ENCODE measurements around the gene HOXC12. TPM values are rescaled to one million over a fixed set of nuclear protein-coding genes. Genes with fewer than 3 reads are reported as not detected.

HOXC12 gene
- total and polyA plus RNA-seq, 2 of the 8 experiments (the other 6 are each of a cell fraction or from before 2014, with no cell fraction given), result not detected

- H2BK12ac ChIP-seq (ENCODE audit: low read depth, low read length), result peak overlapping the region; percentile 94
- no peaks in the 10 kb centered on the region for H3K79me1 ChIP-seq (ENCODE audit: low read depth, low read length)
- POLR2A ChIA-PET (ENCODE audit: partially characterized antibody), result interaction anchor here (1.2 kb wide), 1 partner anchor 16 kb away, joined by 4 read pairs; no protein-coding TSS in a partner anchor
- H4K8ac ChIP-seq (ENCODE audit: extremely low read depth, insufficient read depth, low read length), result peak overlapping the region; percentile 82; the same call in 1 of the 2 replicates
- H3K9ac ChIP-seq (replicated peaks in 1 of 4; ENCODE audit: extremely low read depth in 1 of 4, low read depth in 3 of 4, low read length in 3 of 4), result no peak overlapping the region
- H3K14ac ChIP-seq (ENCODE audit: insufficient read length), result no peak overlapping the region
- no peak overlapping the region for H3K56ac ChIP-seq (replicated peaks; ENCODE audit: insufficient read length, low read depth, low read length)
- H3K9me3 ChIP-seq (ENCODE audit: insufficient read depth in 2 of 2, low read depth in 1 of 2, low read length in 1 of 2), result no peaks in the 10 kb centered on the region; a peak in 1 of 4 replicates
- DNase-seq (ENCODE audit: low read depth in 1 of 2, low spot score in 2 of 2) (no peak), FAIRE-seq (no peak)
- no peak overlapping the region for H3K23ac ChIP-seq (ENCODE audit: insufficient read length)
- no peak overlapping the region for H2AK5ac ChIP-seq (ENCODE audit: low read depth, low read length)
- no peak overlapping the region for H4K91ac ChIP-seq (replicated peaks; ENCODE audit: insufficient read length, low read length)
- no peak overlapping the region for H2AFZ ChIP-seq (ENCODE audit: low read length)
- WGBS, 2 experiments (ENCODE audit: extremely low coverage in 1 of 2, insufficient coverage in 1 of 2, insufficient read length in 1 of 2, insufficient replicate concordance in 2 of 2, low coverage in 1 of 2, low lambda C conversion rate in 2 of 2, missing lambda C conversion rate in 1 of 2), result 5% methylated on average over 51 of the region's 86 CpGs; no CpG with 5 or more reads in 1 of the 2 experiments
- H2BK15ac ChIP-seq (ENCODE audit: low read length), result peak overlapping the region; percentile 81; the same call in 1 of the 2 replicates
- no peak overlapping the region; the same call in 1 of the 2 replicates for H3K18ac ChIP-seq (ENCODE audit: extremely low read depth, low read length)
- H3K4me1 ChIP-seq (replicated peaks in 1 of 4; ENCODE audit: control insufficient read depth in 3 of 4, insufficient read depth in 4 of 4, low read length in 3 of 4), result peaks cover 0 to 12% (median 4%) of the 10 kb centered on the region in 4 experiments; a peak in 5 of 7 replicates
- H2BK120ac ChIP-seq (replicated peaks; ENCODE audit: low read depth, low read length), result no peak overlapping the region
- no peaks in the 10 kb centered on the region for H3K79me2 ChIP-seq (ENCODE audit: control insufficient read depth in 1 of 2, insufficient read depth in 2 of 2, low read length in 2 of 2)
- H3K27me3 ChIP-seq (replicated peaks in 1 of 4; ENCODE audit: control insufficient read depth in 3 of 4, extremely low read depth in 1 of 4, insufficient read depth in 3 of 4, low read length in 3 of 4), result peaks cover 100% of the 10 kb centered on the region in 4 experiments
- no peak overlapping the region for H2BK20ac ChIP-seq (ENCODE audit: low read length)
- no peaks in the 10 kb centered on the region for H3K23me2 ChIP-seq (ENCODE audit: low read depth, low read length)
- no peak overlapping the region for H4K5ac ChIP-seq (ENCODE audit: insufficient read length, low read depth, low read length)
- CTCF ChIA-PET (ENCODE audit: partially characterized antibody), result interaction anchor here (1.3 to 5.6 kb wide), 5 partner anchors 9 to 199 kb away, joined by 4 to 40 read pairs (median 4); partner anchors contain the start of gene HOXC10
- no peak overlapping the region for H3K4ac ChIP-seq (replicated peaks; ENCODE audit: insufficient read length, low read depth, low read length)
- H4K20me1 ChIP-seq (replicated peaks in 1 of 2; ENCODE audit: control insufficient read depth in 1 of 2, insufficient read depth in 2 of 2, low read length in 2 of 2), result peaks cover 34 to 64% of the 10 kb centered on the region in 2 experiments
- peak overlapping the region in 1 of 2 experiments; percentile 19; a peak in 1 of 4 replicates for H3K4me2 ChIP-seq (ENCODE audit: insufficient read depth in 1 of 2, low read depth in 2 of 2, low read length in 2 of 2)
- H2BK5ac ChIP-seq (ENCODE audit: low read depth, low read length), result no peak overlapping the region
- H3K27ac ChIP-seq (ENCODE audit: low read depth, low read length), result no peak overlapping the region
- peak overlapping the region in 1 of 4 experiments; percentile 13; a peak in 1 of 8 replicates for H3K4me3 ChIP-seq (ENCODE audit: extremely low read depth in 1 of 4, insufficient read depth in 2 of 4, low read depth in 3 of 4, low read length in 4 of 4)
- H3K36me3 ChIP-seq (ENCODE audit: control insufficient read depth in 2 of 4, insufficient read depth in 4 of 4, low read length in 3 of 4), result peaks cover 0 to 9% (median 0%) of the 10 kb centered on the region in 4 experiments; a peak in 1 of 8 replicates
- TF ChIP-seq CTBP2 (IDR thresholded peaks at IDR 0.05; ENCODE audit: borderline replicate concordance, insufficient read depth, insufficient read length, low read length) (no peak), SIN3A (conservative IDR thresholded peaks at IDR 0.05 in 1 of 2, IDR thresholded peaks at IDR 0.05 in 1 of 2; ENCODE audit: low read depth in 1 of 2, low read length in 2 of 2) (no peak), BCL11A (IDR thresholded peaks at IDR 0.05; ENCODE audit: low read depth in 2 of 2, low read length in 2 of 2) (no peak), EP300 (IDR thresholded peaks at IDR 0.05; ENCODE audit: borderline replicate concordance in 1 of 2, low read depth in 2 of 2, low read length in 2 of 2) (no peak), SP1 (IDR thresholded peaks at IDR 0.05; ENCODE audit: low read depth, low read length) (no peak), RFX5 (IDR thresholded peaks at IDR 0.05; ENCODE audit: borderline replicate concordance, low read depth, low read length) (no peak), CBX8 (IDR thresholded peaks at IDR 0.05; ENCODE audit: borderline replicate concordance, low read depth, low read length) (no peak), KDM4A (IDR thresholded peaks at IDR 0.05; ENCODE audit: low read depth, low read length, severe bottlenecking) (no peak), JUN (IDR thresholded peaks at IDR 0.05; ENCODE audit: low read depth, low read length) (no peak)
- TF ChIP-seq, protein P1, sequence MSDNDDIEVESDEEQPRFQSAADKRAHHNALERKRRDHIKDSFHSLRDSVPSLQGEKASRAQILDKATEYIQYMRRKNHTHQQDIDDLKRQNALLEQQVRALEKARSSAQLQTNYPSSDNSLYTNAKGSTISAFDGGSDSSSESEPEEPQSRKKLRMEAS (IDR thresholded peaks at IDR 0.05), result 0 out of 2 replicates have a peak, but pooled peaks have one; percentile 16
Measured at GRCh38 chr12:53955036-53955775, 503 bp downstream of the HOXC12 start.

All from H1 (cell line).